Measurements from ENCODE around the gene MACROH2A2. TPM values are rescaled to one million over a fixed set of nuclear protein-coding genes. Genes with fewer than 3 reads are reported as not detected.

The MACROH2A2 gene
- total and polyA plus RNA-seq, 2 of the 13 experiments (the other 11 are each of a cell fraction or from before 2014, with no cell fraction given): 9.8 to 43.1 TPM

DNA sequence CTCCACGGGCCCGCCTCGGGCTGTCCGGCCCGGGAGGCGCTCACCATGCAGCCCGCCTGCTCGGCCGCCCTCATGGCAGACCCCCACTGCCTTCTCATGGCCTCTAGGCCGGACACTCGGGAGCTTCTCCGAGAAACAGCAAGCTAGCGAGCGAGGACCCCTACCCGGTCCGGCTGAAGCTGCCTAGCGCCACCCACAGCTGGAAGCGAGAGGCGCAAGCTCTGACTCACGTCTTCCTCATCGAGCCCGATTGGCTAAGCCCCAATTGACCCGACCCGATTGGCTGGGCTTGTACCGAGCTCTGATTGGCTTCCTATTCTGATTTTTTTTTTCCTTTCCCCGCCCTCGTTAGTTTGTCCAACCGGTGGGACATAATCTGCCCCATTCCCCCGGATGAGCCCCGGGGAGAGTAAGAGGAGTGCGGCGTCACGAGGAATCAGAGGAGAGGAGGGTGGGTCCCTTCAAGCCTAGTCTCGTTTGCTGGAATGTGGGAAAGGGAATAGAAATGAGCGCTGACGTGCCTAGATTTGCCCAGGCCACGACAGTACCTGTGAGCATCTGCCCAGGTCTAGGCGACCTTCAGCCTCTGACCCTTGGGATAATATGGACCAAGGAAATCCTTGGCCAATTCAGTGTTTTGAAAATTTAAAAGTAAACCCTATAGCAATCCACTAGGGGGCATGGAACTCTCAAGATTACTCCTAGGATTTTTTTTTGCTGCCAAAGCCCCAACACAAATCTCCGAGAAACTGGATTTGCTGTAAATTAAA is 94.0 kb downstream of the MACROH2A2 start, which contains the start of gene TYSND1 (continued):
- TF ChIP-seq, protein P1, sequence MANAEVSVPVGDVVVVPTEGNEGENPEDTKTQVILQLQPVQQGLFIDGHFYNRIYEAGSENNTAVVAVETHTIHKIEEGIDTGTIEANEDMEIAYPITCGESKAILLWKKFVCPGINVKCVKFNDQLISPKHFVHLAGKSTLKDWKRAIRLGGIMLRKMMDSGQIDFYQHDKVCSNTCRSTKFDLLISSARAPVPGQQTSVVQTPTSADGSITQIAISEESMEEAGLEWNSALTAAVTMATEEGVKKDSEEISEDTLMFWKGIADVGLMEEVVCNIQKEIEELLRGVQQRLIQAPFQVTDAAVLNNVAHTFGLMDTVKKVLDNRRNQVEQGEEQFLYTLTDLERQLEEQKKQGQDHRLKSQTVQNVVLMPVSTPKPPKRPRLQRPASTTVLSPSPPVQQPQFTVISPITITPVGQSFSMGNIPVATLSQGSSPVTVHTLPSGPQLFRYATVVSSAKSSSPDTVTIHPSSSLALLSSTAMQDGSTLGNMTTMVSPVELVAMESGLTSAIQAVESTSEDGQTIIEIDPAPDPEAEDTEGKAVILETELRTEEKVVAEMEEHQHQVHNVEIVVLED (CRISPR knock-in tag; IDR thresholded peaks at IDR 0.05; ENCODE audit: borderline replicate concordance): peak; percentile 60; the same call in 1 of the 2 replicates
- TF ChIP-seq ZFP36 (IDR thresholded peaks at IDR 0.05; ENCODE audit: borderline replicate concordance, low read depth, low read length, partially characterized antibody) (no peak), SRF (IDR thresholded peaks at IDR 0.05; ENCODE audit: low read depth, low read length) (no peak), CAMTA2 (CRISPR knock-in tag; IDR thresholded peaks at IDR 0.05; ENCODE audit: borderline replicate concordance) (peak; percentile 50; the same call in 1 of the 2 replicates), KLF13 (CRISPR knock-in tag; IDR thresholded peaks at IDR 0.05) (no peak), ZBTB21 (CRISPR knock-in tag; IDR thresholded peaks at IDR 0.05) (no peak), ZNF441 (CRISPR knock-in tag; IDR thresholded peaks at IDR 0.05; ENCODE audit: borderline replicate concordance) (no peak), ZNF432 (CRISPR knock-in tag; IDR thresholded peaks at IDR 0.05; ENCODE audit: borderline replicate concordance) (no peak), SOX5 (CRISPR knock-in tag; IDR thresholded peaks at IDR 0.05; ENCODE audit: borderline replicate concordance) (no peak), MIER3 (CRISPR knock-in tag; IDR thresholded peaks at IDR 0.05; ENCODE audit: borderline replicate concordance) (peak; percentile 77), ZMAT3 (CRISPR knock-in tag; conservative IDR thresholded peaks at IDR 0.05) (no peak), MYC (CRISPR knock-in tag; IDR thresholded peaks at IDR 0.05; ENCODE audit: borderline replicate concordance) (peak; percentile 65), IRF2 (CRISPR knock-in tag; IDR thresholded peaks at IDR 0.05) (peak; percentile 69), RBM22 (optimal IDR thresholded peaks at IDR 0.05; ENCODE audit: low read length) (peak; percentile 74), HOXA9 (CRISPR knock-in tag; IDR thresholded peaks at IDR 0.05; ENCODE audit: borderline replicate concordance) (no peak), ZNF124 (CRISPR knock-in tag; IDR thresholded peaks at IDR 0.05) (no peak; the same call in 1 of the 2 replicates)
- TF ChIP-seq, protein P2, sequence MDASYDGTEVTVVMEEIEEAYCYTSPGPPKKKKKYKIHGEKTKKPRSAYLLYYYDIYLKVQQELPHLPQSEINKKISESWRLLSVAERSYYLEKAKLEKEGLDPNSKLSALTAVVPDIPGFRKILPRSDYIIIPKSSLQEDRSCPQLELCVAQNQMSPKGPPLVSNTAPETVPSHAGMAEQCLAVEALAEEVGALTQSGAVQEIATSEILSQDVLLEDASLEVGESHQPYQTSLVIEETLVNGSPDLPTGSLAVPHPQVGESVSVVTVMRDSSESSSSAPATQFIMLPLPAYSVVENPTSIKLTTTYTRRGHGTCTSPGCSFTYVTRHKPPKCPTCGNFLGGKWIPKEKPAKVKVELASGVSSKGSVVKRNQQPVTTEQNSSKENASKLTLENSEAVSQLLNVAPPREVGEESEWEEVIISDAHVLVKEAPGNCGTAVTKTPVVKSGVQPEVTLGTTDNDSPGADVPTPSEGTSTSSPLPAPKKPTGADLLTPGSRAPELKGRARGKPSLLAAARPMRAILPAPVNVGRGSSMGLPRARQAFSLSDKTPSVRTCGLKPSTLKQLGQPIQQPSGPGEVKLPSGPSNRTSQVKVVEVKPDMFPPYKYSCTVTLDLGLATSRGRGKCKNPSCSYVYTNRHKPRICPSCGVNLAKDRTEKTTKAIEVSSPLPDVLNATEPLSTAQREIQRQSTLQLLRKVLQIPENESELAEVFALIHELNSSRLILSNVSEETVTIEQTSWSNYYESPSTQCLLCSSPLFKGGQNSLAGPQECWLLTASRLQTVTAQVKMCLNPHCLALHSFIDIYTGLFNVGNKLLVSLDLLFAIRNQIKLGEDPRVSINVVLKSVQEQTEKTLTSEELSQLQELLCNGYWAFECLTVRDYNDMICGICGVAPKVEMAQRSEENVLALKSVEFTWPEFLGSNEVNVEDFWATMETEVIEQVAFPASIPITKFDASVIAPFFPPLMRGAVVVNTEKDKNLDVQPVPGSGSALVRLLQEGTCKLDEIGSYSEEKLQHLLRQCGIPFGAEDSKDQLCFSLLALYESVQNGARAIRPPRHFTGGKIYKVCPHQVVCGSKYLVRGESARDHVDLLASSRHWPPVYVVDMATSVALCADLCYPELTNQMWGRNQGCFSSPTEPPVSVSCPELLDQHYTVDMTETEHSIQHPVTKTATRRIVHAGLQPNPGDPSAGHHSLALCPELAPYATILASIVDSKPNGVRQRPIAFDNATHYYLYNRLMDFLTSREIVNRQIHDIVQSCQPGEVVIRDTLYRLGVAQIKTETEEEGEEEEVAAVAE (CRISPR knock-in tag; IDR thresholded peaks at IDR 0.05; ENCODE audit: borderline replicate concordance): peak; percentile 41; the same call in 1 of the 2 replicates
- TF ChIP-seq, protein P3, sequence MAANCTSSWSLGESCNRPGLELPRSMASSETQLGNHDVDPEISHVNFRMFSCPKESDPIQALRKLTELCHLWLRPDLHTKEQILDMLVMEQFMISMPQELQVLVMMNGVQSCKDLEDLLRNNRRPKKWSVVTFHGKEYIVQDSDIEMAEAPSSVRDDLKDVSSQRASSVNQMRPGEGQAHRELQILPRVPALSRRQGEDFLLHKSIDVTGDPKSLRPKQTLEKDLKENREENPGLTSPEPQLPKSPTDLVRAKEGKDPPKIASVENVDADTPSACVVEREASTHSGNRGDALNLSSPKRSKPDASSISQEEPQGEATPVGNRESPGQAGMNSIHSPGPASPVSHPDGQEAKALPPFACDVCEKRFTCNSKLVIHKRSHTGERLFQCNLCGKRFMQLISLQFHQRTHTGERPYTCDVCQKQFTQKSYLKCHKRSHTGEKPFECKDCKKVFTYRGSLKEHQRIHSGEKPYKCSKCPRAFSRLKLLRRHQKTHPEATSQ (CRISPR knock-in tag; IDR thresholded peaks at IDR 0.05; ENCODE audit: borderline replicate concordance): peak; percentile 67; the same call in 1 of the 2 replicates
- TF ChIP-seq, protein P4, sequence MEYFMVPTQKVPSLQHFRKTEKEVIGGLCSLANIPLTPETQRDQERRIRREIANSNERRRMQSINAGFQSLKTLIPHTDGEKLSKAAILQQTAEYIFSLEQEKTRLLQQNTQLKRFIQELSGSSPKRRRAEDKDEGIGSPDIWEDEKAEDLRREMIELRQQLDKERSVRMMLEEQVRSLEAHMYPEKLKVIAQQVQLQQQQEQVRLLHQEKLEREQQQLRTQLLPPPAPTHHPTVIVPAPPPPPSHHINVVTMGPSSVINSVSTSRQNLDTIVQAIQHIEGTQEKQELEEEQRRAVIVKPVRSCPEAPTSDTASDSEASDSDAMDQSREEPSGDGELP (IDR thresholded peaks at IDR 0.05; ENCODE audit: borderline replicate concordance, low read depth): peak; percentile 64; the same call in 1 of the 2 replicates
- TF ChIP-seq, protein P5, sequence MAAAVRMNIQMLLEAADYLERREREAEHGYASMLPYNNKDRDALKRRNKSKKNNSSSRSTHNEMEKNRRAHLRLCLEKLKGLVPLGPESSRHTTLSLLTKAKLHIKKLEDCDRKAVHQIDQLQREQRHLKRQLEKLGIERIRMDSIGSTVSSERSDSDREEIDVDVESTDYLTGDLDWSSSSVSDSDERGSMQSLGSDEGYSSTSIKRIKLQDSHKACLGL (CRISPR knock-in tag; IDR thresholded peaks at IDR 0.05): peak; percentile 57; the same call in 1 of the 2 replicates
